Measurements from ENCODE around the gene FOXP3.
"Not testable (repeated sequence)": the region's sequence is repeated elsewhere in the genome, so short reads cannot be mapped to it uniquely, and the experiment has no call there.

The FOXP3 gene, protein sequence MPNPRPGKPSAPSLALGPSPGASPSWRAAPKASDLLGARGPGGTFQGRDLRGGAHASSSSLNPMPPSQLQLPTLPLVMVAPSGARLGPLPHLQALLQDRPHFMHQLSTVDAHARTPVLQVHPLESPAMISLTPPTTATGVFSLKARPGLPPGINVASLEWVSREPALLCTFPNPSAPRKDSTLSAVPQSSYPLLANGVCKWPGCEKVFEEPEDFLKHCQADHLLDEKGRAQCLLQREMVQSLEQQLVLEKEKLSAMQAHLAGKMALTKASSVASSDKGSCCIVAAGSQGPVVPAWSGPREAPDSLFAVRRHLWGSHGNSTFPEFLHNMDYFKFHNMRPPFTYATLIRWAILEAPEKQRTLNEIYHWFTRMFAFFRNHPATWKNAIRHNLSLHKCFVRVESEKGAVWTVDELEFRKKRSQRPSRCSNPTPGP

DNA sequence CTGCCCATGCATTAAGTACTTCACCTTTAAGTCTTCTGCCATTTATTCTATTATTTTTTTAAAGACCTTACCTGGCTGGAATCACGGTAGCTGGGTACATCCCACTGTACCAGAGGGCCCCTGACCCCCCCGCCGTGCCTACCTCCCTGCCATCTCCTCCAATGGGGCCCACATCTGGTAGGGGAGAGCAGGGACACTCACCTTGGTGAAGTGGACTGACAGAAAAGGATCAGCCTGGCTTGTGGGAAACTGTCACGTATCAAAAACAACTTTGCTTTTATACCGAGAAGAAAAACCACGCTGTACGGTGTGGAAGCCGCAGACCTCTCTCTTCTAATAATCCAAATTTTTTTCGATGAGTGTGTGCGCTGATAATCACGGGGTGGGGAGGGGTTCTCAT, at the start of gene FOXP3:
Gene FOXP3 (minus strand): TSS at position 251 of the 400 bp plus-strand sequence. CDS start 6,205 bp downstream, outside the sequence.
- H3K36me3 Mint-ChIP-seq (ENCODE audit: low read depth), result no peaks in the 10 kb centered on the region
- no peaks in the 10 kb centered on the region for H3K9me3 Mint-ChIP-seq
- H3K27ac Mint-ChIP-seq, result peak within 1 kb of the TSS; percentile 82
- H3K4me3 Mint-ChIP-seq, result peak within 1 kb of the TSS; percentile 74
- H3K27me3 Mint-ChIP-seq, result no peaks in the 10 kb centered on the region
- peaks cover 54% of the 10 kb centered on the region for H3K4me1 Mint-ChIP-seq (ENCODE audit: low read depth)

DNA sequence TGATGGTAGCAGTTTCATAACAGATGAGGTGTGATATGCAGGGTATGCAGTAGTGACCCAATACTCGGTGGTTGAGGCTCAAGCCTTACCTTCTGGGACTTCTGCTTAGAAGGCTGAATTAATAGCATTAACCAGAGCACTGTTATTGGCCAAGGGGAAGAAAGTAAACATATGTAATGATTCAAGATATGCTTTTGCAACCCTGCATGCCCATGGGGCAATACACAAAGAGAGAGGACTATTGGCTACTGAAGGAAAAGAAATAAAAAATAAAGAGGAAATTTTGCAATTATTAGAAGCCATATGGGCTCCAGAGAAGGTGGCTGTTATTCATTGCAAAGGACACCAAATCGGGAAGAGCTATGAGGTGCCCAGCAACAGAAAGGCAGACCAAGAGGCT, 47.7 kb upstream of the FOXP3 start:
- Mint-ChIP-seq H3K27ac (no peak overlapping the region), H3K4me1 (ENCODE audit: low read depth) (peaks cover 20% of the 10 kb centered on the region), H3K9me3 (no peaks in the 10 kb centered on the region), H3K27me3 (no peaks in the 10 kb centered on the region), H3K36me3 (ENCODE audit: low read depth) (no peaks in the 10 kb centered on the region), H3K4me3 (no peak overlapping the region)

DNA sequence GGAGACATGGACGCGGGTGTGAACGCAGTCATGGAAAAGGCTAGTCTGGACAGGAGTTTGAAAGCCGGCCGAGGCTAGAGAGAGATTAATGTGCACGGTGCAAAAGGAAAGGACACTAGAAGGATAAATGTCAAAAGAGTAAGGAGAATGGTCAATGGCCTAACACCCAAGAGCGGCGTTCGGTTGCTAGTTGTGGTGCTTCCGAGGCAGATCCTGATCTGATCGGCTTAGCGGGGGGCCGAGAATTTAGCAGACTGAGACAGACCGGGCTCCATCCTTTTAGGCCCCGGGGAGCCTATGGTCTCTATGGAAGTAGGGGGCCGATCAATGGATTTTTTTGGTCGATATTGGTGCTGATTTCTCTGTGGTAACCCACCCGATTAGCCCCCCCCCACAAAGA, 45.9 kb upstream of the FOXP3 start:
- Mint-ChIP-seq H3K9me3 (no peaks in the 10 kb centered on the region), H3K4me3 (no peak overlapping the region), H3K27me3 (no peaks in the 10 kb centered on the region), H3K27ac (no peak overlapping the region), H3K4me1 (ENCODE audit: low read depth) (peaks cover 20% of the 10 kb centered on the region), H3K36me3 (ENCODE audit: low read depth) (no peaks in the 10 kb centered on the region)

DNA sequence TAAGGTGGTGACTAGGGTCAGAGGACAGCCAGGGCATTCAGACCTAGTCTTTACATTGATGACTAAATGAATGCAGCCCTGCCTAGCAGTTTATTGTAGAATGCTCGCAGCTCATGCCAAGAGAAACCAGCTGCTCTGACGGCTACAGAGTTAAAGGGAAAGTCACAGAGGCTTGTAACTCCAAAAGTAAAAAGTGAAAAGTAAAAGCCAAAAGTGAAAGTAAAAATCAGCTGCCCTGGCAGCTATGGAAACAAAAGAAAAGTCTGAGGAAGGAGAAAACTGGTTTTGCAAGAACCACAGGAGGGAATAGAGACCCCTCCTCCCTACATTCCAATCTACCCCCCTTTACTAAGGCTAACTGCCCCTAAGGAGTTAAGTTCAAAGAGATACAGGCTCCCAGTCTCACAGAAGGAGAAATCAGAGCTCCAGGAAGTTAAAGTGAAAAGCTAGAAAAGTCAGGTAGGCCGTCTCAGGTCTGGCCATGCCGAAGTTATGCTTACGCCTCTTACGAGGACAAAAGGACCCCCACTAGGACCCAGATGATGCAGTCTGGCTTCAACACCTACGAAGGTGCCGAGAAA, 45.0 kb upstream of the FOXP3 start:
- H3K4me1 Mint-ChIP-seq (ENCODE audit: low read depth), result peaks cover 20% of the 10 kb centered on the region
- peak overlapping the region; percentile 95 for H3K27ac Mint-ChIP-seq
- H3K4me3 Mint-ChIP-seq, result peak overlapping the region; percentile 75
- H3K36me3 Mint-ChIP-seq (ENCODE audit: low read depth), result no peaks in the 10 kb centered on the region
- H3K9me3 Mint-ChIP-seq, result no peaks in the 10 kb centered on the region
- no peaks in the 10 kb centered on the region for H3K27me3 Mint-ChIP-seq

DNA sequence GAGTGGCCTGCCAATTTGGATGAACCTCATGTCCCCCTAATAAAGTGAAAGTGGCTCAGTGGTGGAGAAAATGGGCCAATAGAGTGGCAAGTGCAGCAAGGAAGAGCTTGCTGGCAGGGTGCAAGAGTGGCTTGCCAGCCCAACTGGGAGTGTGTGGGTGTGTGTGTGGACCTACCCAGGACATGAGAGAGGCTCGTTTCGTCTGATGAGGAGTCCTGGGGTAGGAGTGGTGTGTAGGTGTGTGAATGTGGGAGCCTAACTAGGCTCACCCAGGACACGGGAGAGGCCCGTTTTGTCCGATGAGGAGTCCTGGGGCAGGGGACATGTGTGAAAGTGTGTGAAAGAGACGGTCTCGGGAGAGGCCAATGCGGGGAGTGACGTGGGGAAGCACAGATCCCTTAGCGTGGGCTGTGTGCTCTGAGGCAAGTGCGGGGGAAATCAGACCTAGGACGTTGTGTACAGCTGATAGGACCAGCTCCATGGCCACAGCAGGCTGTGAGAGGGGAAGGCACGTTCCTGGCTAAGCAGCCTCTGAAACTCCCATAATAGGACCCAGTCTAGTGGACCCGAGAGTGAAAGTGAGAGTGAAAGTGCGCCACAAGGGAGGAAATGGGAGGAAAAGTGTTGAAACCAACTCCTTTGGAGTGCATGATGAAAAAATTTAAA, 44.2 kb upstream of the FOXP3 start:
- Mint-ChIP-seq H3K4me1 (ENCODE audit: low read depth) (peaks cover 20% of the 10 kb centered on the region), H3K4me3 (peak overlapping the region; percentile 75), H3K9me3 (no peaks in the 10 kb centered on the region), H3K27me3 (no peaks in the 10 kb centered on the region), H3K27ac (peak overlapping the region; percentile 95), H3K36me3 (ENCODE audit: low read depth) (no peaks in the 10 kb centered on the region)

DNA sequence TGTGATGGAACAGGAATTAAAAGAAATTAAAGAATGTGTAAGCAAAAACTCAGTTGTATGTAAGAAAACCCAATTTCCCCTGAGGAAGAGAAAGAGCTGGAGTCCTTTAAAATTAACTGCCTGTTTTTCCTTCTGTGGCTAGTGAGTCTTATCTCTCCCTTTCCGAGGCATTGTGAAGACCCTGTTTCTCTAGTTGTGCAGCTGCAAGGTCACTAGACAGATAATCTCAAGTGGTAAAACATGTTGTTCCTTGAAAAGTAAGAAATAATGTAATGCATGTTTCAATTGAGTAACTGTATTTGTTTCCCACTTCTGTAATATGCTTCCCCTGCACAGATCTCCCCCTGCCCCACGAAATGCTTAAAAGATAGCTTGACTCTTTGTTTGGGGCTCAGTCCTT, 43.3 kb upstream of the FOXP3 start:
- H3K4me1 Mint-ChIP-seq (ENCODE audit: low read depth), result peaks cover 20% of the 10 kb centered on the region
- not testable (repeated sequence) for H3K36me3 Mint-ChIP-seq (ENCODE audit: low read depth); H3K27me3 Mint-ChIP-seq; H3K27ac Mint-ChIP-seq; H3K4me3 Mint-ChIP-seq; H3K9me3 Mint-ChIP-seq

DNA sequence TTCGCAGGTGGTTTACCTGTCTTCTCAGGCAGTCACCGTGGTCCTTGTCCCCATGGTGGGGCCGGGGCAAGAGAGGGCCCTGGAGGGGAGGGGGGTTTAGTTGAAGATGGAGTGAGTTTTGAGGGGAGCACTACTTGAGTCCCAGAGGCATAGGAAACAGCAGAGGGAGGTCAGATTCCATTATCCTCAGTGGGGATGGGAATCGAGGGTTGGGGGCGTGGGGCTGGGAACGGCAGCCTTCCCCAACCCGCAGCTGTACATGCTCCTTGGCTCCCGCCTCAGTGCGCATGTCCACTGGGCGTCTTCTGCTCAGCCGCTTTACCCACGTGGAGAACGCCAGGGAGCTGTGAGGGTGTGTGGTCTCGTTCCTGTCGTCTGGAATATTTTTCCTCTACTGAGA, 38.8 kb upstream of the FOXP3 start, which contains the start of gene GAGE10:
Gene GAGE10 (plus strand): TSS at position 301 of the 400 bp plus-strand sequence. CDS start 1,214 bp downstream, outside the sequence.
- H3K36me3 Mint-ChIP-seq (ENCODE audit: low read depth), result no peaks in the 10 kb centered on the region
- no peaks in the 10 kb centered on the region for H3K9me3 Mint-ChIP-seq
- no peaks in the 10 kb centered on the region for H3K27me3 Mint-ChIP-seq
- H3K4me1 Mint-ChIP-seq (ENCODE audit: low read depth), result no peaks in the 10 kb centered on the region
- H3K4me3 Mint-ChIP-seq, result no peak within 1 kb of the TSS
- H3K27ac Mint-ChIP-seq, result no peak within 1 kb of the TSS

DNA sequence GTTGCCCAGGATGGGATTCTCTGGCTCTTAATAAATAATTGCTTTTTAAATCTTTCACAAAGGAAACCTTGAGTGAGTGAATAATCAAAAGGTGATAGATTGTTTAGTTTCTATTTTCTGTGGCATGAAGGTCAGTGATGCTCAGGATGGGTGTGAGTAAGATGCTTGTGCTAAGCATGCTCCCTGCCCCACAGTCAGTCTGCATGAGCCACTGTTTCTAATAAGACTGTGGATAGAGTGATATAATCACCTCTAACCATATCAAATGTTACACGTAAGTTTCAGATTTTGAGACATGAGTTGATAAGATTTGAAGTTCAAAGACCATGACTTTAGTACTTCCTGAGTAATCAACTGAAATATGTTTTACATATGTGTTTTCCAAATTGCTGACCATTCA, 36.2 kb upstream of the FOXP3 start:
- no peak overlapping the region for H3K27ac Mint-ChIP-seq
- H3K4me3 Mint-ChIP-seq, result no peak overlapping the region
- H3K9me3 Mint-ChIP-seq, result no peaks in the 10 kb centered on the region
- H3K36me3 Mint-ChIP-seq (ENCODE audit: low read depth), result no peaks in the 10 kb centered on the region
- no peaks in the 10 kb centered on the region for H3K4me1 Mint-ChIP-seq (ENCODE audit: low read depth)
- no peaks in the 10 kb centered on the region for H3K27me3 Mint-ChIP-seq

DNA sequence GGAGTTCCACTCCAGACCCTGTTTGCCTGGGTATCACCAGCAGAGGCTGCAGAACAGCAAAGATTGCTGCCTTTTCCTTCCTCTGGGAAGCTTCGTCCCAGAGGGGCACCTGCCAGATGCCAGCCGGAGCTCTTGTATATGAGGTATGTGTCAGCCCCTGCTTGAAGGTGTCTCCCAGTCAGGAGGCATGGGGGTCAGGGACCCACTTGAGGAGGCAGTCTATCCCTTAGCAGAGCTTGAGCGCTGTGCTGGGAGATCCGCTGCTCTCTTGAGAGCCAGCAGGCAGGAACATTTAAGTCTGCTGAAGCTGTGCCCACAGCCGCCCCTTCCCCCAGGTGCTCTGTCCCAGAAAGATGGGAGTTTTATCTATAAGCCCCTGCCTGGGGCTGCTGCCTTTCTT, 34.8 kb upstream of the FOXP3 start:
- H3K27me3 Mint-ChIP-seq; H3K9me3 Mint-ChIP-seq; H3K4me3 Mint-ChIP-seq; H3K4me1 Mint-ChIP-seq (ENCODE audit: low read depth); H3K27ac Mint-ChIP-seq; H3K36me3 Mint-ChIP-seq (ENCODE audit: low read depth): not testable (repeated sequence)

DNA sequence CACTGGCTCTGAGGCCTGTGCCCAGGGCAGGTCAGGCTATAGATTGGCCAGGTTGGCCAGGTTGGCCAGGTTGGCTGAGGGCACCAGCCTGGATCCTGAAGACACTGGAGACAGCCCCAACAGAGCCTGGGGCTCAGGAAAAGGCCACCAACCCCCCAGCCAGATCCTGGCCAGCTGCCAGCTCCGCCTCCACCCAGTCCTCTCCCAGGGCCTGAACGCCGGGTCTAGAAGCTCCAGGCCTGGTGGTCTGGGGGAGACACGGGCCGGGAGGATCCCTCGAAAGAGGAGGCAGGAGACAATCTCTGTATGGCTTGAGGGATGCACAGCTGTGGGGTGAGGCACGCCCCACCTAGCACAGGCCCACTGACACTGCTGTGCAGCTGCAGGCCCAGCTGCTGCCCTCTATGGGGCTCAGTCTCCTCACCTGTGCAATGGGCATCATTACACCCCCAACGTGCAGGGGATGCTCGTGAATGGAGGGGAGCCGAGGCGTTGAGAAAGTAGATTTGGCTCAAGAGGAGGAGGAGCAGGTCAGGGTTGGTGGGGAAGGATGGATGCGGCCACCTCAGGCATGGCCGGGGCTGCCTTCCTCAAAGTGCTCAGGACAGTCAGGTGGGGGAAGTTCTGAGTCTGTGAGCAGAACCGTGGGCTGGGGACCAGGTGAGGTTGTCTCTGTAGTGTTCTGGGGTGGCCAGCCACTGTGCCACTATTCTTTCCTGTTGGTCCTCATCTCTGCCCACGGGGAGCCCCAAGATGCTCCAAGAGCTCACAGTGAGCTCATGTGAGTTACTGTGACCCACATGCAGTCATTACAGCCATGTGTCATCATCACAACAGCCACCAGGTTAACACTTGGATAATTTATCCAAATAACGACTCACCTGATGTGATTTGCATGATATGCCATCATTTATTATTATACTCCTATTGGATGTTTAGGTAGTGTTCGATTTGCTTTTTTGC, 28.2 kb upstream of the FOXP3 start:
- Mint-ChIP-seq H3K4me1 (ENCODE audit: low read depth) (peaks cover 16% of the 10 kb centered on the region), H3K27me3 (no peaks in the 10 kb centered on the region), H3K9me3 (no peaks in the 10 kb centered on the region), H3K36me3 (ENCODE audit: low read depth) (no peaks in the 10 kb centered on the region), H3K4me3 (no peak overlapping the region), H3K27ac (no peak overlapping the region)

DNA sequence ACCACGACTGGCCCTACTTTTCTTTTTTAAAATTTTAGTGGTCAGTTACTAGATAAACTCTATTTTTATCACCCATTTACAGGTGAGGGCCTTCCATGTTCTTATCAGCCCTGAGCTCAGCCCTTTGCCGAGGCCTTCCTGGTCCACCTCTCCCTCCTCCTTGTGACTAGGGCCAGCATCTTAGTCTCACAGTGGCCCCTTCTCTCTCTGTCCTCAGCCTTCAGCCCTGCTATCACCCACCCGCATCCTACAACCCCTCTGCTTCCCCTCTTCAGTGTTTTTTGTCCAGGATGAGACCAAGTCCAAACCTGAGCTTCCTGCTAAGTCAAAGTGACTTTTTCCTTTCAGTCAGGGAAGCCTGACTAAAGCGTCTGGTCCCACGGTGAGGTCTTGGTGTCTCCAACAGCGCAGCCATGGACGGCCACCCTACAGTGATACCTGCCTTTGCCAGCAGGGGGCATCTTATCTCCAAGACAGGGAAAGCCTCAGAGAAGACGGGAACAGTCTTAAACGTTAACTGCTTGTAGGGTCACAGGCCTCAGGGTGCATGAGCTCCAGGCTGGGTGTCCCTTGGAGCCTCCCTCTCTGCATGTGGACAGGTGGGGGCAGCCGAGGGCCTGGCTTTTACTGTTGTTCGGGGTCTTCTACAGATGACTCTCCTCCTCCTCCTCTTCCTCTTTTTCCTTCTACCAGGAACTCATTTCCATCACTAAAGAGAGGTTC, 27.3 kb upstream of the FOXP3 start:
- H3K27ac Mint-ChIP-seq, result peak overlapping the region; percentile 76
- no peaks in the 10 kb centered on the region for H3K36me3 Mint-ChIP-seq (ENCODE audit: low read depth)
- no peaks in the 10 kb centered on the region for H3K27me3 Mint-ChIP-seq
- no peak overlapping the region for H3K4me3 Mint-ChIP-seq
- peaks cover 19% of the 10 kb centered on the region for H3K4me1 Mint-ChIP-seq (ENCODE audit: low read depth)
- H3K9me3 Mint-ChIP-seq, result no peaks in the 10 kb centered on the region

DNA sequence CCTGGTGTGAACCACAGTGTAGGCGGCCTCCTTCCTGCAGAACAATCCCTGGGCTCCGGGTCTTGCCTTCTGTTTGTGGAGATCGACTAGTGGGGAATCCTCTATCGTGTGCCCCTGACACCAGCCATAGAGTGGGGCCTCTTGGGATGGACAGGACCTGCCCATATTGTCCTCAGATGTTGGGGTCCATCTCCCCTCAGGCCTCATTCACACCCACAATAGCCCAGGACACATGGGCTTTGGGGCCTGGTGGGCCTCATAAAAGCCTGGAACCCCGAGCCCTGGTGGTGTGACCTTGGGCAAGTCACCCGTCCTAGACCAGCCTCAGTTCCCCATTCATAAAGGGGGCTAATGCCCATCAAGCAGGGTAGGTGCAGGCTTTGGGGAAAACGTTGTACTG, 25.7 kb upstream of the FOXP3 start:
- Mint-ChIP-seq H3K27me3 (no peaks in the 10 kb centered on the region), H3K9me3 (no peaks in the 10 kb centered on the region), H3K4me3 (no peak overlapping the region), H3K4me1 (ENCODE audit: low read depth) (peaks cover 19% of the 10 kb centered on the region), H3K27ac (no peak overlapping the region), H3K36me3 (ENCODE audit: low read depth) (no peaks in the 10 kb centered on the region)

DNA sequence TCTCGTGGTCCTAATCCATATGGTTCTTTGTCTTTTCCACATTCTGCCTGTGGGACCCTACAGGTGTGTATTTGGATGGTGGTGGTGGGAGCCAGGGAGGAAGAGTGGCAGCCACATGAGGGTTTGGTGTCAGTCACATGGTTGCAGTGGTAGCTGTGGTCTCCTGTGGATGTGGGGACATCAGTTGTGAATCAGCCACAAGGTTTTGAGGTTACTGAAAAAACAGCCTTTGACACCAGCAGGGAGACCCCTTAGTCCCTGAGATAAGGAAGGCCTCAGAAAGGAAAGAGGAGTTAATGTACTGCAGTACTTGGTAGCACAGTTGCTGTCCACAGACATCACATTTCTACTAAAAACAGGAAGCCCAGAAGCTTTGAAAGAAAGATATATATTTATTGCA, 23.2 kb upstream of the FOXP3 start:
- Mint-ChIP-seq H3K4me3 (no peak overlapping the region), H3K27me3 (no peaks in the 10 kb centered on the region), H3K9me3 (no peaks in the 10 kb centered on the region), H3K27ac (no peak overlapping the region), H3K36me3 (ENCODE audit: low read depth) (no peaks in the 10 kb centered on the region), H3K4me1 (ENCODE audit: low read depth) (peaks cover 21% of the 10 kb centered on the region)

DNA sequence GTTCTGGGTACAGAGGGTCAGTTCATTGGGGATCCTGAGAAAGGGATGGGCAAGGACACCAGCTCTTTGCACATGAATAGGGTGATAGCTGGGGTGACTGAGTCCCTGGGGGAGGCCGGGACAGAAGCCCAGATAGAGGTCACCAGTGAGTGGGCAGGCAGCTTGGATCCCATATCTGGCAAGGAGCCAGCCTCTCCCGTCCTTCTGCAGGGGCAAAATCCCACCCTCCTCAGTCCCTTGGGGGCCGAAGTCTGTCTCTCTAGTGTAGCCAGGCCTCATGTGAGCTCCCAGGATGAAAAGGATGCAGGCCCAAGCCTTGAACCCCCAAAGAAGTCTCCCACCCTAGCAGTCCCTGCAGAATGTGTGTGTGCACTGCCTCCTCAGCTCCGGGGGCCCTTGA, 22.1 kb upstream of the FOXP3 start:
- no peaks in the 10 kb centered on the region for H3K27me3 Mint-ChIP-seq
- H3K9me3 Mint-ChIP-seq, result no peaks in the 10 kb centered on the region
- peaks cover 21% of the 10 kb centered on the region for H3K4me1 Mint-ChIP-seq (ENCODE audit: low read depth)
- H3K4me3 Mint-ChIP-seq, result no peak overlapping the region
- H3K36me3 Mint-ChIP-seq (ENCODE audit: low read depth), result no peaks in the 10 kb centered on the region
- no peak overlapping the region for H3K27ac Mint-ChIP-seq
